Measurements from ENCODE around the gene PKHD1.

DNA sequence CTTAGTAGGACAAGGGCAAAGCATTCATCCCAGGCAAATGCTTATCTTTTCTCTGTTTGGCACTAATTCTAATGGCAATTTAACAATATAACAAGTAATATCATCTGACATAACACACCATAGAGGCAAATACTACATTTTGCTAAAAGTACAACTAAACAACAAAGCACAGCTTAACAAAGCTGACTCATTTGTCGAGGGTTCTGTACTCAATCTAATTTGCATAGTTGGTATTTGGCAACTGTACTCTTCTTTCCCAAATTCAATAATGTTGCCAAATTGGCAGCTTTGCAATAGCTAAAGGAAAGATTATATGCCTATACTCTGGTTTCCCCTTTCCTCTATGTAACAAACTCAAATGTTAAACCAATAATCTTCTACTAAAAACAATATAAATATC lies 461.0 kb downstream of the PKHD1 start:
- TF ChIP-seq, protein P1, sequence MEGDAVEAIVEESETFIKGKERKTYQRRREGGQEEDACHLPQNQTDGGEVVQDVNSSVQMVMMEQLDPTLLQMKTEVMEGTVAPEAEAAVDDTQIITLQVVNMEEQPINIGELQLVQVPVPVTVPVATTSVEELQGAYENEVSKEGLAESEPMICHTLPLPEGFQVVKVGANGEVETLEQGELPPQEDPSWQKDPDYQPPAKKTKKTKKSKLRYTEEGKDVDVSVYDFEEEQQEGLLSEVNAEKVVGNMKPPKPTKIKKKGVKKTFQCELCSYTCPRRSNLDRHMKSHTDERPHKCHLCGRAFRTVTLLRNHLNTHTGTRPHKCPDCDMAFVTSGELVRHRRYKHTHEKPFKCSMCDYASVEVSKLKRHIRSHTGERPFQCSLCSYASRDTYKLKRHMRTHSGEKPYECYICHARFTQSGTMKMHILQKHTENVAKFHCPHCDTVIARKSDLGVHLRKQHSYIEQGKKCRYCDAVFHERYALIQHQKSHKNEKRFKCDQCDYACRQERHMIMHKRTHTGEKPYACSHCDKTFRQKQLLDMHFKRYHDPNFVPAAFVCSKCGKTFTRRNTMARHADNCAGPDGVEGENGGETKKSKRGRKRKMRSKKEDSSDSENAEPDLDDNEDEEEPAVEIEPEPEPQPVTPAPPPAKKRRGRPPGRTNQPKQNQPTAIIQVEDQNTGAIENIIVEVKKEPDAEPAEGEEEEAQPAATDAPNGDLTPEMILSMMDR (IDR thresholded peaks at IDR 0.05) = no peak
- TF ChIP-seq POLR2AphosphoS5 (IDR thresholded peaks at IDR 0.05; ENCODE audit: insufficient read depth in 1 of 2, low read depth in 1 of 2) = no peak
- TF ChIP-seq POLR2A (IDR thresholded peaks at IDR 0.05) = no peak
